Measurements from ENCODE around the gene AUTS2.

The AUTS2 gene

GRCh38 chr7:70836946-70837345 is 1238.7 kb downstream of the AUTS2 start:
- DNase-seq = no peak

- no peak for DNase-seq
These were observed 1239.3 kb downstream of the AUTS2 start for GRCh38 chr7:70837589-70837988.

GRCh38 chr7:70838292-70838907 is 1240.1 kb downstream of the AUTS2 start:
- DNase-seq = no peak
